ENCODE results near the gene SGMS1. TPM values are rescaled to one million over a fixed set of nuclear protein-coding genes. Genes with fewer than 3 reads are reported as not detected.

SGMS1 gene
- total and polyA plus RNA-seq, 2 donors from 2014 or later: 13.6 to 100 TPM

- TF ChIP-seq CTCF (IDR thresholded peaks at IDR 0.05; ENCODE audit: borderline replicate concordance, extremely low read depth, insufficient read depth): no peak
- DNase-seq (no peak), FAIRE-seq (no peak)
- Histone ChIP-seq H3K36me3 (ENCODE audit: control insufficient read depth in 2 of 3, insufficient read depth in 3 of 3, low read length in 3 of 3) (no peaks in the 10 kb centered on the region), H3K27me3 (ENCODE audit: control insufficient read depth, insufficient read depth, low read length) (no peaks in the 10 kb centered on the region), H3K9ac (ENCODE audit: low read length in 3 of 3) (no peak overlapping the region), H3K4me3 (ENCODE audit: low read length in 3 of 3) (no peak overlapping the region), H3K4me1 (ENCODE audit: control insufficient read depth in 2 of 3, insufficient read depth in 2 of 3, low read depth in 1 of 3, low read length in 3 of 3) (peaks cover 0 to 10% (median 3%) of the 10 kb centered on the region in 3 donors), H3K9me3 (ENCODE audit: control insufficient read depth in 2 of 3, insufficient read depth in 1 of 3, low read length in 3 of 3) (no peaks in the 10 kb centered on the region), H3K27ac (ENCODE audit: low read depth in 2 of 2, low read length in 2 of 2) (no peak overlapping the region)
- intact Hi-C loops (cut with DNase I): no loop called here
Observed at GRCh38 chr10:50402466-50402865, 221.3 kb downstream of the SGMS1 start.

GRCh38 chr10:50400694-50401093 lies 223.1 kb downstream of the SGMS1 start:
- Histone ChIP-seq H3K36me3 (ENCODE audit: control insufficient read depth in 2 of 3, insufficient read depth in 3 of 3, low read length in 3 of 3) (no peaks in the 10 kb centered on the region), H3K27me3 (ENCODE audit: control insufficient read depth, insufficient read depth, low read length) (no peaks in the 10 kb centered on the region), H3K4me1 (ENCODE audit: control insufficient read depth in 2 of 3, insufficient read depth in 2 of 3, low read depth in 1 of 3, low read length in 3 of 3) (peaks cover 0 to 10% (median 3%) of the 10 kb centered on the region in 3 donors), H3K27ac (ENCODE audit: low read depth in 2 of 2, low read length in 2 of 2) (no peak overlapping the region), H3K9me3 (ENCODE audit: control insufficient read depth in 2 of 3, insufficient read depth in 1 of 3, low read length in 3 of 3) (no peaks in the 10 kb centered on the region), H3K9ac (ENCODE audit: low read length in 3 of 3) (no peak overlapping the region), H3K4me3 (ENCODE audit: low read length in 3 of 3) (no peak overlapping the region)
- intact Hi-C loops (cut with DNase I): no loop called here
- no peak for TF ChIP-seq CTCF (IDR thresholded peaks at IDR 0.05; ENCODE audit: borderline replicate concordance, extremely low read depth, insufficient read depth)
- no peak for FAIRE-seq
- DNase-seq: no peak

- Histone ChIP-seq H3K4me1 (ENCODE audit: control insufficient read depth in 2 of 3, insufficient read depth in 2 of 3, low read depth in 1 of 3, low read length in 3 of 3) (peaks cover 0 to 2% (median 0%) of the 10 kb centered on the region in 3 donors), H3K27ac (ENCODE audit: low read depth in 2 of 2, low read length in 2 of 2) (no peak overlapping the region), H3K9ac (ENCODE audit: low read length in 3 of 3) (no peak overlapping the region), H3K27me3 (ENCODE audit: control insufficient read depth, insufficient read depth, low read length) (no peaks in the 10 kb centered on the region), H3K9me3 (ENCODE audit: control insufficient read depth in 2 of 3, insufficient read depth in 1 of 3, low read length in 3 of 3) (no peaks in the 10 kb centered on the region), H3K4me3 (ENCODE audit: low read length in 3 of 3) (no peak overlapping the region), H3K36me3 (ENCODE audit: control insufficient read depth in 2 of 3, insufficient read depth in 3 of 3, low read length in 3 of 3) (no peaks in the 10 kb centered on the region)
- no peak for TF ChIP-seq CTCF (IDR thresholded peaks at IDR 0.05; ENCODE audit: borderline replicate concordance, extremely low read depth, insufficient read depth)
- intact Hi-C loops (cut with DNase I): no loop called here
- no peak for DNase-seq
- no peak for FAIRE-seq
Observed at GRCh38 chr10:50398823-50399222, 224.9 kb downstream of the SGMS1 start.

GRCh38 chr10:50398381-50398780 lies 225.4 kb downstream of the SGMS1 start:
- intact Hi-C loops (cut with DNase I): no loop called here
- FAIRE-seq (no peak), DNase-seq (no peak)
- no peak overlapping the region for H3K4me3 ChIP-seq (ENCODE audit: low read length in 3 of 3)
- H3K36me3 ChIP-seq (ENCODE audit: control insufficient read depth in 2 of 3, insufficient read depth in 3 of 3, low read length in 3 of 3): no peaks in the 10 kb centered on the region
- no peaks in the 10 kb centered on the region for H3K27me3 ChIP-seq (ENCODE audit: control insufficient read depth, insufficient read depth, low read length)
- H3K27ac ChIP-seq (ENCODE audit: low read depth in 2 of 2, low read length in 2 of 2): no peak overlapping the region
- no peak overlapping the region for H3K9ac ChIP-seq (ENCODE audit: low read length in 3 of 3)
- no peaks in the 10 kb centered on the region for H3K9me3 ChIP-seq (ENCODE audit: control insufficient read depth in 2 of 3, insufficient read depth in 1 of 3, low read length in 3 of 3)
- TF ChIP-seq CTCF (IDR thresholded peaks at IDR 0.05; ENCODE audit: borderline replicate concordance, extremely low read depth, insufficient read depth): no peak
- H3K4me1 ChIP-seq (ENCODE audit: control insufficient read depth in 2 of 3, insufficient read depth in 2 of 3, low read depth in 1 of 3, low read length in 3 of 3): no peaks in the 10 kb centered on the region
